Activated CD4-positive, alpha-beta T cell treated with anti-CD3 and anti-CD28 coated beads, Interleukin-2, Interleukin-6, amounts not matched to agents 100 ng/mL and 50 ng/mL, durations not matched to agents 16 hours and 8 hours (primary cell): ENCODE measurements around the gene HPCAL1.
"Not testable (repeated sequence)": the region's sequence is repeated elsewhere in the genome, so short reads cannot be mapped to it uniquely, and the experiment has no call there.

ENCODE experiments used
- DNase-seq: peaks from one replicate; pipeline ENCODE4 v3.0.0-alpha.2; 2020

HPCAL1 gene

DNA sequence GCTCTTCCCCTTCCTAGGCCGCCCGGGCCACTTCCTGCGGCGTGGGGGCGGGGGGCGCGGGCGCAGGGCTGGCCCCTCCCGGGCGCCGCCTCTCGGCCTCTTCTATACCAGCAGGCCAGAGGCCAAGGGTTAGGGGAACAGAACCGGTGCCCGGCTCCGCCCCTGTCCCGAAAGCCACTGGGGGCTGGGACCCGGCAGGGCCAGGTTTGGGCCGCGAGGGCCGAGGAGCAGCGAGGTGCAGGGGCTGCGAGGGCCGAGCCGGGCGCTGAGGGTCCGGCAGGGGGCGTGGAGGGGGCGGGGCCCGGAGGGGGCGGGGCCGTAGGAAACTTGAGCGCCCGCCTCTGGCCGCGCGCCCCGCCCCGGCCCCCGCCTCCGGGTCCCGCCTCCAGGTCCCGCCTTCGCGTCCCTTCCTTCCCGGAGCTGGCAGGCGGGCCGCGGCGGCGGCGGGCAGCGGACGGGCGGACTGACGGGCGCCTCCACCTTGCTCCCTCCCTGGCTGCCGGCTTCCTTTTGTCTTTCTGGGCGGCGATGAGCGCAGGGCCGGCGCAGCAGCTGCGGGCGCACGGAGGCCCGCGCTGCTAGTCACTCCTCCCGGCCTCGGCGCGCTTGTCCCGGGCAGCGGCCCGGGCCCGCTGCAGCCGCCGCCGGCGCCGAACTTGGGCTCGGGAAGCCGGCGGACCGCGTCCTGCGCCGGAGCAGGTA lies at the start of gene HPCAL1:
Gene HPCAL1 (plus strand): TSS at position 426 of the 702 bp plus-strand sequence. CDS start 116,854 bp downstream, outside the sequence.
- peak; percentile 89 for DNase-seq

GRCh38 chr2:10253596-10254372 lies 48.9 kb upstream of the HPCAL1 start:
- no peak for DNase-seq

GRCh38 chr2:10254373-10255188 lies 48.1 kb upstream of the HPCAL1 start:
- no peak for DNase-seq

- no peak for DNase-seq
These were observed 47.3 kb upstream of the HPCAL1 start for GRCh38 chr2:10255189-10256030.

DNA sequence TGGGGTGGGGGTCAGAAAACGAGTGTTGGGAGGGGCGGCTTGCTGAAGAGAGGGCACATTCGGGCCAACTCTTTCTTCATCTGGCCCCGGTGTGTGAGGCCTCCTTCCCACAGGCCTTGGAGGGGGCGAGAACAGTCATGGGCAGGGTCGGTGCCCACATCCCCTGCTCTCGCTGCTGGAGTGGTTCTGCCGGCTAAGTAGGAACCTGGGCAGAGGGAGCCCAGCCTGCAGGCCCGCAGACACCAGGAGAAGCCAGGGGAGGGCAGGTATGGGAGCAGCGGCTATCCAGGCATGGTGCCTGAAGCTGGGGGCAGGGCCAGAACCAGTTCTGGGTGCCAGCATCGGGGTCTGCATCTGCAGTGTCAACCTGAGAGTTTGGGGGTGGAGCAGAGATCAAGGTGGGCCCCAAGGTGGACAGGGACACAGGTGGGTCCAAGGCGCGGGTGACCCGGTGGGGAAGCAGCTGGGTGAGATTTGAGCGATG lies 46.6 kb upstream of the HPCAL1 start:
- no peak for DNase-seq

- no peak for DNase-seq
These were observed 46.1 kb upstream of the HPCAL1 start for GRCh38 chr2:10256515-10257031.

DNA sequence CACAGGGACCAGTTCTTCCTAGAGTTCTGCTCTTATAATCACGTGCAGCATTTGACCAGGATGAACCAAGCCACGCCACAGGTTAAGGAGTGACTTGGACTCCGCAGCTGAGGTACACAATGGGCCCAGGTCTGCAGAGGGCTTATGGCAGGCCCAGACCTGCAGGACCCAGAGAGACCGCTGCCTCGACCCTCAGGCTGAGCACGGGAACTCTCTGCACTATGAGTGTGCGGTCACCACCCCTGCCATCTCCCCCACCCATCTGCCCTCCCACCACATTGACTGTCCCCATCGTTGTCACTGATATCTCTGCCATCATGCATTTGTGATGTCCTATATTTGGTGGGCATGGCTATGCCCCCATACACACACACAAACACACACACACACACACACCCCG lies 45.7 kb upstream of the HPCAL1 start:
- no peak for DNase-seq

DNA sequence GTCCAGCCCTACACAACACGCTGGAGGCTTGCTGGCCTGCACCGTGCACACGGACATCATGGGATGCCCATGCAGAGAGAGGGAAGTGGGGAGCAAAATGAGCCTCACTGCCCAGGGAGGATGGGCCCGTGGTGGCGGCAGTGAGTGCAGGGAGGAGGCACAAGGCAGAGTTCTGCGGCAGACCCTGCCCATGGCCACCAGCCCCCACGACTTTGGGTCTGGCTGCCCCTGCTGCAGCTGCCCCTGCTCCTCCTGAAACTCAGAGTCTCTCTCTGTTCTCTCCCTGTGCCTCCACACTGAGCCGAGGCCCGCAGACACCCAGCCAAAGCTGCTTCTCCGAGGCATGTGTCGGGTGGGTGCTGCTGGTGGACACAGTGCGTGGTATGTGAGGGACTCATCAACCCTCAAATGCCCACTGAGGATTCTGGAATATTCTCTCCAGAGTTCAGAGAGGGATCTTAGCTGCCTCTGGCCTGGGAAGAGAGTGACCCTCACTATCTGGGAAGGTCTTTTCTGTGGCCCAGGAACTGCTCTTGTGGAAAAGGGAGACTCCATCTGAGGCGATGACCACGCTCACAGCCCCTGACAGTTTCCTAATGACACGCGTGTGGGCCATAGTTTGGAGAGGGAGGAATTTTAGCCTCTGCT lies 45.1 kb upstream of the HPCAL1 start:
- DNase-seq, result no peak

GRCh38 chr2:10258326-10258725 lies 44.4 kb upstream of the HPCAL1 start:
- DNase-seq, result no peak

- DNase-seq, result no peak
These were observed 44.0 kb upstream of the HPCAL1 start for GRCh38 chr2:10258726-10259125.

DNA sequence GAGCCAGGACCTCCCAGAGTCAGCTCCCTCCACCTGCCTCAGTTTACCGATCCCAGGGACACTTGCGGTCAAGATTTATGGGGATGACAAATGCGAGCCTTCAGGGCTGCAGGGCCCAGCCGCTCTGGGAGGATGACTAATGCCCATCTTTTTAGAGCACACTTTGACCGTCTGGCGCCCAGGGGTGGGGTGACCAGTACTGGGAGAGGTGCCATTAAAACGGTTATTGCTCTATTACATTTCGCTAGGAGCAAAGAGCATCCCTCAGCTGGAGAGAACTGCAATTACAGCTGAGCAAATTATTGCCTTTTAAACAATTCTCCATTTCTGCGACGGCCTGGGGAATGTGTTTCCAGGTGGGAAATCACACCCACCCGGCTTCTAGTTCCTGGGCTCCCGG lies 42.6 kb upstream of the HPCAL1 start:
- DNase-seq, result no peak

GRCh38 chr2:10263526-10263925 lies 39.2 kb upstream of the HPCAL1 start:
- not testable (repeated sequence) for DNase-seq

DNA sequence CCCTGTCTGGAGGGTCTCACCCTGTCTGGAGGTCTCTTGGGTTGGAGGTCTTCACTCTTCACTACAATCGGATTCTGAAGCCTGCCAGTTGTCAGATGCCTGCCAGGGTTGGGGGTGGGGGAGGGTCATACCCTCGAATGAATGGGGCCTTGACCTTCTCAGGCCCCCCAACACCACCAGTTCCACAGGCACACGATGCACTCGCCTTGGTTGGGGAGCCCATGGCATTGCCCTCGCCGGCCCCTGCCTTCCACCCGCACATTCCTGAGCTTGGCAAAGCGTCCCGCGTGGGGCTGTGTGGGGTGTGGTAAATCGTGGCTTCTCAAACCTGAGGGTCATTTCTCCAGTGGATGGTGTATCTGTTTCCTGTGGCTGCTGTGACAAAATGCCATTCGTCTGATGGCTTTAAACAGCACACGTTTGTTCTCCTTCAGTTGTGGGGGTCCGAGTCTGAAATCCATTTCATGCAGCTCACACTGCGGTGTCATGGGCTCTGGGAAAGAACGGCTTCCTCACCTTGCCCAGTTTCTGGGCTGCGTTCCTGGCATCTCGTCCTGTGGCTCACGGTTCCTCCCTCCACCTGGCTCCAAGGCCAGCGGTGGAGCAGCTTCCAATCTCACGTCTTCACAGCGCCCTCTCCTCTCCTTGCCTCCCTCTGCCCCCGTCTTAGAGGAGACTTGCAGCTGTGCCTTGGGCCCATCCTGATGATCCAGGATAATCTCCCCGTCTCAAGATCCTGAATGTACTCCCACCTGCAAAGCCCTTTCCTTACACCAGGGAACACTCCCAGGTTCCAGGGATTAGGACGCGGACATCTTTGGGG lies 38.0 kb upstream of the HPCAL1 start:
- no peak for DNase-seq

DNA sequence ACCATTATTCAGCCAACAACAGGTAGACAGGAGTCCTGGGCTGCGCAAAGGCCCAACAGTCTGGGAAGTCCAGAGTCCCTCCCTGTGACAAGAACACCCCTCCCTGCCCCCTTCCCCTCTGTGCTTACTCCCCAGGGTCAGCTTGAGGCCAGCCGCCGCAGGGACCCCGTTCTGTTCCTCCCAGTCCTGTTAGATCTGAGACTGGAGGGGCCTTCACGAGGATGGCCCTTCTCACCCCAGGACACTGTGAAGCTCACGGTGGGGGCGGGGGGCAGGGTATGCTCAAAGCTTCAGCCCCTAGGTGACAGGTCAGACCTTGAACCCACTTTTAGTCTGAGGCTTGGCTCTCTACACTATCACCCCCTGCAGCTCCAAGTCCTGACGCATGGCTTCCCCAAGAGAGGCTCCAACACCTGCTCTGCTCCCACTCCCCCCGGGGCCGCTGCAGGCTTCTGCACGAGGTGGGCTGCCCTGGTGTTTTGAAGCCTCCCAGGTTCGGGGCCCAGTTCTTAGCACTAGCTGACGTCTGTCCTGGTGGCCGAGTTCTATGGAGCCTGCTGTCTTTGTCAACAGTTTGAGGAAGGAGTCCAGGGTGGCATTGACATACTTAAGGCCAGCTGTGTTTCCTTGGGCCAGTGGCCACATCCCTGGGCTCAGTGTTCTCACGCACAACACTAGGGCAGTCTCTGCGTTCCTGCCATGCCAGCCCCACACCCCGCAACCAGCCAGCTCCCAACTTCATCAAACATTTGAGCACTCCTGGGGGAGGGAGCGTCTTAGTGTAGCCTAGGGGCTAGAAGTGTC lies 37.2 kb upstream of the HPCAL1 start:
- no peak for DNase-seq

GRCh38 chr2:10266133-10266620 lies 36.5 kb upstream of the HPCAL1 start:
- no peak for DNase-seq

GRCh38 chr2:10267036-10267435 lies 35.7 kb upstream of the HPCAL1 start:
- DNase-seq, result no peak

DNA sequence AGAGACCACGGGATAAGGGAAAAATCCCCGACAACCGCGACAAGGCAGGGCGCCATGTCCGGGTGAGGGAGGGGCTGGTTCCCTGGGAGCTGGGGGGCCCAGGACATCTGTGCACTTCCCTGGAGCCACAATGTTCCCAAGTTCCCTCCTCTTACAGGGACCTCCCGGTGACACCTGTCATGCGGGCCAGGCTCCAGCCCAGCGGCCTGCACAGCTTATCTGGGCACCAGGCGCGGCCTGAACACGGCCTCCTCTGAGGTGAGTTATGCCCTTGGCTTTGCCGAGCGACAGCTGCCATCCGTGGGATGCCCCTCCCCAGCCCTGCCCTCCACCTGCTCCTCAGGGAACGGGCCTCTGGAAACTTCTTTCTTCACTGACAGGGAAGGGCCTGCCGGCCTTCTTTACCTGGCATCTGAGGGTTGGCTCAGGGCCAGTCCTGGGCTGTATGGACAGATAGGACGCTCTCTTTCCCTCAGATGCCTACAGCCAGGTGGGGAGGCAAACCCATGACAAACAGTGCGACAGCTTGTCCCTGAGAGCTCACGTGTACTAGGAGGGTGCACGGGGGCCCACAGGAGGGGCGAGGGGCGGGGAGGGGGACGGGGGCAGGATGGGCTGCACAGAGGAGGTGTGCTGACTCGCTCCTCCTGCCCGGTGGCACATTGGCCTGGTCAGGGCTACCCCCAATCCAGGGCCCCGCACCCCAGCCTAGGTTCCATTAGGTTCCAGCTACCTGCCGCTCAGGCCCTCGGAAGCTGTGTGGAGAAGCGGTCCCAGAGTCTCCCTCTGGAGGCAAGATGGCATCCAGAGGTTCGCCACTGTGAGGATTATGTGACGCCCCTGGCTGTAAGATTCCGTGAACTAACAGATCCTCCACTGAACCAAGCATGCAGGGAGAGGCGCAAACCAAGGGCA lies 34.9 kb upstream of the HPCAL1 start:
- no peak for DNase-seq

- no peak for DNase-seq
These were observed 33.4 kb upstream of the HPCAL1 start for GRCh38 chr2:10269291-10269690.
